ENCODE measurements around the gene TRPM7.
"Not testable (repeated sequence)": the region's sequence is repeated elsewhere in the genome, so short reads cannot be mapped to it uniquely, and the experiment has no call there.

TRPM7 gene, protein sequence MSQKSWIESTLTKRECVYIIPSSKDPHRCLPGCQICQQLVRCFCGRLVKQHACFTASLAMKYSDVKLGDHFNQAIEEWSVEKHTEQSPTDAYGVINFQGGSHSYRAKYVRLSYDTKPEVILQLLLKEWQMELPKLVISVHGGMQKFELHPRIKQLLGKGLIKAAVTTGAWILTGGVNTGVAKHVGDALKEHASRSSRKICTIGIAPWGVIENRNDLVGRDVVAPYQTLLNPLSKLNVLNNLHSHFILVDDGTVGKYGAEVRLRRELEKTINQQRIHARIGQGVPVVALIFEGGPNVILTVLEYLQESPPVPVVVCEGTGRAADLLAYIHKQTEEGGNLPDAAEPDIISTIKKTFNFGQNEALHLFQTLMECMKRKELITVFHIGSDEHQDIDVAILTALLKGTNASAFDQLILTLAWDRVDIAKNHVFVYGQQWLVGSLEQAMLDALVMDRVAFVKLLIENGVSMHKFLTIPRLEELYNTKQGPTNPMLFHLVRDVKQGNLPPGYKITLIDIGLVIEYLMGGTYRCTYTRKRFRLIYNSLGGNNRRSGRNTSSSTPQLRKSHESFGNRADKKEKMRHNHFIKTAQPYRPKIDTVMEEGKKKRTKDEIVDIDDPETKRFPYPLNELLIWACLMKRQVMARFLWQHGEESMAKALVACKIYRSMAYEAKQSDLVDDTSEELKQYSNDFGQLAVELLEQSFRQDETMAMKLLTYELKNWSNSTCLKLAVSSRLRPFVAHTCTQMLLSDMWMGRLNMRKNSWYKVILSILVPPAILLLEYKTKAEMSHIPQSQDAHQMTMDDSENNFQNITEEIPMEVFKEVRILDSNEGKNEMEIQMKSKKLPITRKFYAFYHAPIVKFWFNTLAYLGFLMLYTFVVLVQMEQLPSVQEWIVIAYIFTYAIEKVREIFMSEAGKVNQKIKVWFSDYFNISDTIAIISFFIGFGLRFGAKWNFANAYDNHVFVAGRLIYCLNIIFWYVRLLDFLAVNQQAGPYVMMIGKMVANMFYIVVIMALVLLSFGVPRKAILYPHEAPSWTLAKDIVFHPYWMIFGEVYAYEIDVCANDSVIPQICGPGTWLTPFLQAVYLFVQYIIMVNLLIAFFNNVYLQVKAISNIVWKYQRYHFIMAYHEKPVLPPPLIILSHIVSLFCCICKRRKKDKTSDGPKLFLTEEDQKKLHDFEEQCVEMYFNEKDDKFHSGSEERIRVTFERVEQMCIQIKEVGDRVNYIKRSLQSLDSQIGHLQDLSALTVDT (N-terminal part only)

DNA sequence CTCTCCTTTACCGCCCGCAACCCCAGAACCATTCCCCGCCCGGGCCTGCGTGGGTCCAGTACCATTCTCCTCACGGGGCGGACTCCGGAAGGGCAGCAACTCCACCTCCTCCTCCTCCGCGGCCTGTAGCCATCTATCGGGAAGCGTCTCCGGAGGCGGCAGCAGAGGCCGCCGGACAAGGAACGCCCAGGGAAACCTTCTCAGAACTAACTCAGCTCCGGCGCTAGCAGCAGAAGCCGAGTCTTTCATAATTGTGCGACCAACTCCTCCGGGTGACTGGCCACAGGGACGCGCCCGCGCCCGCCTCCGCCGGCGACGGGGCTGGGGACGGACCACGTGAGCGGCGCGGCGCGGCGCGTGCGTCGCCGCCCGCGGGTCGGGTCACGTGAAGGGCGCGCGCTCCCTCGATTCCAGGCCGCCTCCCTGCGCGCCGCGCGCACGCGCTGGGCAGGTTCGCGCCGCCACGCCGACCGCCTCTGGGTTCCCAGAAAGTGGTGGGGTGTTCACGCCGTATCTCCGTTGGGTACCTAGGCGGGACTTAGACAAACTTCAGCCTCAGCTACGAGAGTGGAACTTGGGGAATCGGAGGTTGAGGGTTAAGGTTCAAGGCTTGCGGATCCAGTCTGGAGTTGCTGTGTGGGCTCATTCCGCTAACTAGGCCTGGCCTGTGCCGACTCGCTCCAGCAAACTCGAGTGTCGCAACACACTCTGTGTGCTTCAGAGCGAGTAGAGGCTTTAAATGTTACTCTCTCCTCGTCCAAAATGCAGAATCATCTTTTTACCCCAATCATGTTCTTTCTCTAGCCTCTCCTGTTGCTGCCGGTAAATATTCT lies at the start of gene TRPM7:
Gene TRPM7, minus strand, starts transcription at position 329 of the 833 bp plus-strand sequence. Its CDS starts 264 bp downstream, at position 65.
- DNase-seq (ENCODE audit: extremely low spot score, insufficient read length, low read depth) (peak; percentile 79), FAIRE-seq (peak; percentile 74)

DNA sequence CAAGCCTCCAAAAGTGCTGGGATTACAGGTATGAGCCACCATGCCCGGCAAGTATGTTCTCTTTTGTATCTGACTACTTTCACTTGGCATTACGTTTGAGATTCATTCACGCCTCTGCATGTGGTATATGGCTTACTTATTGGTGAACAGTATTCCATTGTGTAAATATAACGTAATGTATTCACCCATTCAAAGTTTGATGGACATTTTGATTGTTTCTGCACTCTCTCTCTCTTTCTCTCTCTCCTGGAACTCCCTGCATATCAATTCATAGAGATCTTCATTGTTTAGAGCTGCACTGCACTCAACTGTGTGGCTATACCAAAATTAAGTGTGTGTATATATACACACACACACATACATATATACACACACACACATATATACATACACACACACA lies 48.6 kb upstream of the TRPM7 start:
- no peak for DNase-seq (ENCODE audit: extremely low spot score, insufficient read length, low read depth)
- no peak for FAIRE-seq

DNA sequence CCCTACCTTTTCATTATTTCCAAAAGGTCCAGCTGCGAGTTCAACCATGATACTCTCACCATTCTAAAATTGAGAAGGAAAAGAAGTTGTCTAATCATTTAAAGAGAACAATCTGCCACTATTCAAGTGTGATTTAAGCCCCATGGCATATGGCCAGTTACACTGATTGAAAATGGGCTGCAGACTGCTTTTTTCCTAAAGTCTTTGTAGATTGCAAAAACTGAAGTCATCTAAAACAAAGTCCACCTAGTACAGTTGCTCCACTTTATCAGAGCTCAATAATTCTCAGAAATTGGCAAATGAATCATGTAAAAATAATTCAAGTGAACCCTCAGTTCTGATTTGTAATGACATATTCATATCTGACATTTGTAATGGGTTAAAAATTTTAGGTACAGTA lies 39.7 kb upstream of the TRPM7 start:
- FAIRE-seq (no peak), DNase-seq (ENCODE audit: extremely low spot score, insufficient read length, low read depth) (no peak)

DNA sequence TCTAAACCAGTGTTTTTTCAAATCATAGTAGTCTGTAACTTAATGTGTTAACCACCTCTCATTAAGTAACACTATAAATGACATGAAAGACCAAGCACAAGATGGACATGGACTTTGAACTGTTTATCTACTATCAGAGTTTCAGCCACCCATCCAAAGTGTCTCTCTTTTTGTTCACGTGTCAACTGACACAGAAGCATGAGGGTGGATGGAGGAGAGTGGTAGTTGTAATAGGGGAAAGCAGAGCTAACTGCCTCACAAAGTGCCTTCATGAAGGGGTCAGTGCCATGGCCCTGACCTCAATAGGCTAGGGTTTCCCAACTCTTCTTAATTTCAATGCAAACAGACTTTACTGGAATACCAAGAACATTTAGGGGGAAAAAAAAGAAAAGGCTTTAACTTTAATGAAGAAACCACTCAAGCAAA lies 32.1 kb upstream of the TRPM7 start:
- no peak for FAIRE-seq

DNA sequence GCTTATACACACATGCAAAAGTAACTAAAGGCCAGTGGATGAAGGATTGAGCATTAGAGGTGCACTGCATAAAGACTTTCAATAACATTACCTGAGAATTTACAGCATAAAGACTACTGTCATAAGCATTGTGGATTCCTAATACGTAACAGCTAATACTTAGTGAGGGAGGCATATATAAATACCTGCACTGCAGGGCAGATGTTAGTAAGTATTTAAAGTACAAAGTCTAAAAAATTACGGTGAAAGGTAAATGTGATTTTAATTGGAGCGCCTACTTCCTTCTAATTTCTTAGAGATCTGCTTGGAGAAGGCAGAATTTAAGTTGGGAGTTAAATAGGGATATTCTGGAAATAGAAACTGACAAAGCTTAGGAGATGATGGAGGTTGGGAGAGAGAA lies 25.4 kb upstream of the TRPM7 start:
- FAIRE-seq (no peak), DNase-seq (ENCODE audit: extremely low spot score, insufficient read length, low read depth) (no peak)

More for the DNA sequence above, 32.1 kb upstream of the TRPM7 start:
- no peak for DNase-seq (ENCODE audit: extremely low spot score, insufficient read length, low read depth)

DNA sequence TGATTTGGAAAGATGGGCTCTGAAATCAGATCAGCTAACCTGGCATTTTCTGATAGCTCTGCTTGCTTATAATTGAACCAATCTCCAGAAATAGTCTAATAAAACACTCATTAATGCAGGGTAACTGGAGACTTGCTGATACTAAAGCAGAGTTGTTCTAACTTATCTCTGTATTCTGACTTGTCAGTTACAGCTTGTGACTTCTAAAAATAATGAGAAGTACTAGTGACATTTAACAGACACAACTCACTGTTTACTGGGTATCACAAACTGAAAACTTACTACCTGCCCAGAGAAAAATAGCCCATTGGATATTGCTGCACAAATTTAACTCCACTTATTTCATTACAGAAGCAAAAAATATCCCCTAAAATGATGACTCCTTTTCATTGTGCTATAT lies 24.0 kb upstream of the TRPM7 start:
- FAIRE-seq (no peak), DNase-seq (ENCODE audit: extremely low spot score, insufficient read length, low read depth) (no peak)

DNA sequence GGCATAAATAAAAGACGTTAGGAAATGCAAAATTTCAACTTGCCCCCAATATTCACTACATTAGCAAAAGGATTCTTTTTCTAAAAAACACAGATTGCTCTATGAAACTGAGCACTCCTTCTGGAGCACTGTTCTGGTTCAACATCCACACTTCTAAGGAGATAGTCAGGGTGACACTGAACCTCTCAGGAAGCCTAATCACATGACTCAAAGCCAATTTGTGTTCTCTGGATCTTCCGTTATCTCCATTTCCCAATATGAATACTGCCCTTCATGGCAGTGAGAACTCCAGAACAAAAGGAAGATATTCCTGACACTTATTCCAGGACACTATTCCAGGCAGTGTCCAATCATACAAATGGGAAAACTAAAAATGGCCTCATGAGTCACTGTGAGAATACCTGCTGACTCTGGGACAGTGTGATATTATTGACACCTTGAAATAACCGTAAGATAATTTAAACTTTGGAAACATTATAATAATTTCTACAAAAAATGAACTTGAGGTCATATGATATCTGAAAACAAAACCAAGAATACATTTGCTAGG lies 21.4 kb upstream of the TRPM7 start:
- FAIRE-seq (no peak), DNase-seq (ENCODE audit: extremely low spot score, insufficient read length, low read depth) (no peak)

DNA sequence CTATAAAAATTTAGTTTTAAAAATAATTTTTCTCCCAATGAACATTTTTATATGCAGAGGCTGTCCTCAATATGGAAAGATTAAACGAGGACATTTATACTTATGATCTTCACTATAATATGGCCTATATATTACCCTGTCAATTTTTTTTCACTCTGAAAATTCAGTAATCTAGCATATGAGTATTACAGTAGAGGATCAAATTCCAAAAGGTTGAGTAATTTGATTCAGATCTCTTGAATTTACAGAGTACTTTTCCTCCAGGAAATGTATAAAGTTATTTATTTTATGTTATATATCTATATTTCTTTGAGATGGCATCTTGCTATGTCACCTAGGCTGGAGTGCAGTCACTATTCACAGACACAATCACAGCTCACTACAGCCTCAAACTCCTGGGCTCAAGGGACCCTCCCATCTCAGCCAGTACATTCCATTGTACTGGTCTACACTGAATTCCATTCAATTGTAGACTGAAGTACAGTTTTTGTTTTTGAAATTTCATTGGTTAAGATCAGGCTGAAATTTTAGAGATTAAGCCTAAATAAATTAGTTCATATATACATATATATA lies 16.3 kb upstream of the TRPM7 start:
- FAIRE-seq: no peak

DNA sequence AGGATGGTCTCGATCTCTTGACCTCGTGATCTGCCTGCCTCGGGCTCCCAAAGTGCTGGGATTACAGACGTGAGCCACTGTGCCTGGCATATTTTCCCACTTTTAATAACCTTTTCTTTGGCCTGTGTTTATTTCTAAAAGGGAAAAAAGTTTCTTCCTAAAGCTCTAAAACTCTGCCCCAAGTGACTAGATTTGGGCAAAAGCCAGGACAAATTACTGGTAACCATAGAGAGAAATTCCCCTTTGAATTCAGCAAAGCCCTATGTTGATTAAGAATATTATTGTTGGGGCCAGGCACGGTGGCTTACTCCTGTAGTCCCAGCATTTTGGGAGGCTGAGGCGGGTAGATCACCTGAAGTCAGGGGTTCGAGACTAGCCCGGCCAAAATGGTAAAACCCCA lies 11.5 kb upstream of the TRPM7 start:
- DNase-seq (ENCODE audit: extremely low spot score, insufficient read length, low read depth): no peak
- FAIRE-seq: no peak

More for the DNA sequence above, 16.3 kb upstream of the TRPM7 start:
- no peak for DNase-seq (ENCODE audit: extremely low spot score, insufficient read length, low read depth)

DNA sequence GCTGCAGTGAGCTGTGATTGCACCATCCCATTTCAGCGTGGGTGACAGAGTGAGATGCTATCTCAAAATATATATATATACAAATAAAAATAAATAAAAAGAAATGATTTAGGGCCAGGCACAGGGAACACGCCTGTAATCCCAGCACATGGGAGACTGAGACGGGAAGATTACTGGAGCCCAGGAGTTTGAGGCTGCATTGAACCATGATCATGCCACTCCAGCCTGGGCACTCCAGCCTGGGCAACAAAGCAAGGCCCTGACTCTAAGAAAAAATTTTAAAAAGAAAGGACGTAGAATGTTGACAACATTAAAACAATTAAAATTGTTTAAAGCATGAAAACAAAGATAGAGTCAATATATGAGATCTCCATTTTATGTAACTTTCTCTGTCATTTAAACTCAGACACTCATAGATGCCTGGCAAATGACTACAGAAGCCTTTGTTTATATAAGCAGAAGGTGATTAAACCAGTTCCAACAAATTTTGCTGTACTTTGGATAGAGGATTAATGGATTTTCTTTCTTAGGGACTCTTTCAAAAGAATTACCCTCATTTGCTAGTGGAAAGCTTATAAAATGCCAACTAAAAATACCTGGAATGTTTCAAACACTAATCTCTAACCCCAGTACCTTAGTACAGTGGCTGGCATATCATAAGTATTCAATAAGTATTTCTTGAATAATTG lies 10.7 kb upstream of the TRPM7 start:
- DNase-seq (ENCODE audit: extremely low spot score, insufficient read length, low read depth) (no peak), FAIRE-seq (no peak)

DNA sequence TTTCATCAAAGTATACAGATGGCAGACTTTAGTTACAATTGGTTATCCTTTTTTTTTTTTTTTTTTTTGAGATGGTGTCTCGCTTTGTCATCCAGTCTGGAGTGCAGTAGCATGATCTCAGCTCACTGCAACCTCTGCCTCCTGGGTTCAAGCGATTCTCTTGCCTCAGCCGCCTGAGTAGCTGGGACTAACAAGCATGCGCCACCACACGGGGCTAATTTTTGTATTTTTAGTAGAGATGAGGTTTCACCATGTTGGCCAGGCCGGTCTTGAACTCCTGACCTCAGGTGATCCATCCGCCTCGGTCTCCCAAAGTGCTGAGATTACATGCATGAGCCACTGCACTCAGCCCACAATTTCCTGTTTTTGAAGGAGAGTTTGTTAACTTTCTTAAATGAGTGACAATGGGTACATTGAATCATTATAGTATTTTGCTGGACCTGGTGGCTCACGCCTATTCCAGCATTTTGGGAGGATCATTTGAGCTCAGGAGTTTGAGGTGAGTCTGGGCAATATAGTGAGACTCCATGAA lies 8.1 kb upstream of the TRPM7 start:
- DNase-seq (ENCODE audit: extremely low spot score, insufficient read length, low read depth); FAIRE-seq: not testable (repeated sequence)

DNA sequence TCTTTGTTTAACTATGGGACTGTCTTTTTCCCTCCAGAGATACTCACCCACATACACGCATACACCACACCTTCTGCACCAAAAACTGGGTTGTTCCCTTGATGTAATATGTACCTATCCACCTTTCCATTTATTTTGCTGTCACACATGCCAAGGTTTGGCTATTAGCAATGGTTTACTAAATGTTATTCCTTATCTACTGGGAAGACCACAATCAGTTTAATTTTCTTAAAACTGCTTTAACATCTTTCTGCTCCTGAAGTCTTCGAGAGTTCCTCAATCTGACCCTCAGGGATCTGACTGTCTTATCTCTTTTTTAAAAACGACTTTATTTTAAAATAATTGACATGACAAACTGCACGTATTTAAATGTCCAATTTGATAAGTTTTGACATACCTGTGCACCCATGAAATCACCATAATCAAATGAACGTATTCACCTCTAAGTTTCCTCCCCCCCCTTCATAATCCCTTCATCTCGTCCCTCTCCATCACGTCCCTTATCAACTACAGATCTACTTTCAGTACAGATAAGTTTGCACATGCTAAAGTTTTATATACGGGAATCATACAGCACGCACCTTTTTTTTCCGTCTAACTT lies 805 bp upstream of the TRPM7 start:
- FAIRE-seq: no peak
- no peak for DNase-seq (ENCODE audit: extremely low spot score, insufficient read length, low read depth)

DNA sequence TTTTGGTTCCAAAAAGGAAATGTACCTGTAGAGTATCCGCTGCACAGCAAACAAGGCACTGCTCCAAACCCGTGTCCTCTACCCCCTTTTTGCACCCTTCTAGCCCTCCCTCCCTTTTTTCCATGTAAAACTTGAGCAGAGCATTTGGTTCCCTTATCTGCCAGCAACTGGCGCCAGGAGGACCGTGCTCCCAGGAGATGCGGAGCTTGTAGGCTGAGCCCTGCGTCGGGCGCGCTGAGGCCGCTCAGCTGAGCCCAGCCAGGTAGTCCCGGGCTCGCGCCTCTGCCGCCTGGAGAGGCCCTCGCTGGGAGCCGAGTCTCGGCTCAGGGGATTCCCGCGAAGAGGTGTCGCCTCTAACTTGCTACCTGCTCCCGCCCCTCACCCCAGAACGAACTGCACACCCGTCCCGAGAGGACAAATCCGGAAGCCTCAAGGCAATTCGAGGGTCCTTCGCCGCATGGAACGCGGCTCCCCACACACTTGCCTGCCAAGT lies 575 bp downstream of the TRPM7 start:
- FAIRE-seq (peak; percentile 51), DNase-seq (ENCODE audit: extremely low spot score, insufficient read length, low read depth) (no peak)

DNA sequence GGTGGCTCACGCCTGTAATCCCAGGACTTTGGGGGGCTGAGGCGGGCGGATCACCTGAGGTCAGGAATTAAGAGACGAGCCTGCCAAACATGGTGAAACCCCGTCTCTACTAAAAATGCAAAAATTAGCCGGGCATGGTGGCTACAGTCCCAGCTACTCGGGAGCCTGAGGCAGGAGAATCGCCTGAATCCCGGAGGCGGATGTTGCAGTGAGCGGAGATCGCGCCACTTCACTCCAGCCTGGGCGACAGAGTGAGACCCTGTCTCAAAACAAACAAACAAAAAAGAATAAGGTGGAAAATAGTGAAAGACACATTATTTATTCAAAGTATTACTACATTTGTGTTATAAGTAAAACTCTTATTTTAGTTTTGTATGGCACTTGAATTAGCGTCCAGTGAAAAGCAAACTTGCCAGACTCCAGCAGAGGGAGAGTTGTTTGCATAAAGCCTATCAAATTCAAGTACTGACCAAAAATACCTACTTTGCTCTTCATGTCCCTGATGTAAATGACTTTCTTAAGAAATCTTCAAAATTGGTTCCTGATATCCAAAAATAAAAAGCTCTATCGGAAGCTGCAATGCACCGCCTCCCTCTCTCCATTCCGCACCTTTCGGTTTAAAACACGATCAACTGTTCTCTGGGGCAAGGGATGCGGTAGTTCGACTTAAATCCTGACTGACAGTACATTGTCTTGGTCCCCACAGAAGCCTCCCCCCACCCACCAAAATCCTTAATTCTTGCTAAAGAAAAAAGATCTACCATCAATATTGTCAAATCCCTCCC lies 1.2 kb downstream of the TRPM7 start:
- FAIRE-seq (no peak), DNase-seq (ENCODE audit: extremely low spot score, insufficient read length, low read depth) (no peak)

DNA sequence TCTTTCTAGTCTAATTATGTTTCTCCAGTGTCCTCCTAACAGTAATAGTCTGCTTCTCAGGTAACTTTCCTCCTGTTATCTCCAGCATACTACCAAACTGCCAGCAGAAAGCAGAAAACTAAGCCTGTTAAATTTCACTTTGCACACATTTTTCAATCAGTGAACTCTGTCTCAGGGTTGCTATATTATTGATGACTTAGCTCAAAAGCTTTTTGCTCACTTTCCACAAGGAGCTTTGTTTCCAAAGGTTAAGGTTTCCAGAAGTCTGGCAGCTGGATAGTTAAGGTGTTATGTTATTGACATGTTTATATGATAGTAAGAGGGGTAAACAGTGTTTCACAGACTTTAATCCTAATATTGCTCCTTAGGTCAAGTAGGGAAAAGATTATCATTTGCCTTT lies 5.1 kb downstream of the TRPM7 start:
- no peak for DNase-seq (ENCODE audit: extremely low spot score, insufficient read length, low read depth)
- no peak for FAIRE-seq

DNA sequence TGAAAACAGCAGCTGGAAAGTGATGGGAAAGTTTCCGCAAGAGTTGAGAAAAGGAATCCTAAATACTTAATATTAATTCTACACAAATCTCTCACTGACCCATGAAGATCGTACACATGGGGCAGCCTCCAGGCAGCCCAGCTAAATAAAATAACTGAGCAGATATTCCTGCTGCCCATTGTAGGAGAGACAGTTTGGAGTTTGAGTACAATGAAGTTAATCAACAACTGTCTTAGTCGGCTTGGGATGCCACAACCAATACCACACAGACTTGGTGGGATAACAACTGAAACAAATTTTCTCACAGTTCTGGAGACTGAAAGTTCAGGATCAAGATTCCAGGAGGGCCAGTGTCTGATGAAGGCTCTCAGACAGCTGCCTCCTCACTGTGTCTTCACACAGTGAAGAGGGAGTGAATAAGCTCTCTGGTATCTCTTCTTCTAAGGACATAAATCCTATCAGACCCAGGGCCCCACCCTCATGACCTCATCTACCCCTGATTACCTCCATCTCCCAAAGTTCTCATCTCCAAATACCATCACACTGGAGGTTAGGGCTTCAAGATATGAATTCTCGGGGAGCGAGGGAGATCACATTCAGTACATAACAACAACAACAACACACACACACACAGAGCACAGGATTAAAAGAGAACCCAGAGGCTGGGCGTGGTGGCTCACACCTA lies 9.7 kb downstream of the TRPM7 start:
- DNase-seq (ENCODE audit: extremely low spot score, insufficient read length, low read depth) (no peak), FAIRE-seq (no peak)

Measured in GM18507 (cell line).